ENCODE measurements around the gene PDGFA.

DNA sequence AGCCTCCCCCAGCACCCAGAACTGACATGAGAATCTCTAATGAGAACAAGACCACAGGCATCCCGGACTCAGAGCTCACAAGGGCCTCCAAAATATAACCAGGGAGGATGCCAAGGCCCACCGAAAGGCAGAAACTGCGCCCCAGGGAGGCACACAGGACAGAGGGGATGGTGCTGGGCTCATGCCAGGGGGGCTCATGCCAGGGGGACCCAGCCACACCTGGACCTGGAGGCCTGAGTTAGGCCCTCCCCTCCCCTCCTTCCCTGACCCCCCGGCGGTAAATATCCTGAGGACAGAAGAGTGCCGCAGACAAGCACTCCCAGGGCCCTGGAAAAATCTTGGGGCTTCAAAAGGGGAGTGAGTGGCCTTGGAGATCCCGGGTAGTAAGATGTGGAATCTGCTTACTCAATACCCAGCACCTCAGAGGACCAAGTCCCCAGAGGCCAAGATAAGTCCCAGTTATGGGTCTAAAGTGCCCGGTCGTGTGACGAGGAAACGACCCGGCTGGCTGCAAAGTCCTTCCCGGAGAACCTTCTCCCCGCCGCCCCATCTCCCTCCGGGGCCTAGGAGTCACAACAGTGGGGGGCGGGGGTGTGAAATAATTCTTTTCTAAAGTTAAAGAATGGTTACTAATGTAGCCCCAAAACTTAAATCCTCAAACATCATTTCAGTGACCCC is 11.9 kb downstream of the PDGFA start:
- TF ChIP-seq, protein P1, sequence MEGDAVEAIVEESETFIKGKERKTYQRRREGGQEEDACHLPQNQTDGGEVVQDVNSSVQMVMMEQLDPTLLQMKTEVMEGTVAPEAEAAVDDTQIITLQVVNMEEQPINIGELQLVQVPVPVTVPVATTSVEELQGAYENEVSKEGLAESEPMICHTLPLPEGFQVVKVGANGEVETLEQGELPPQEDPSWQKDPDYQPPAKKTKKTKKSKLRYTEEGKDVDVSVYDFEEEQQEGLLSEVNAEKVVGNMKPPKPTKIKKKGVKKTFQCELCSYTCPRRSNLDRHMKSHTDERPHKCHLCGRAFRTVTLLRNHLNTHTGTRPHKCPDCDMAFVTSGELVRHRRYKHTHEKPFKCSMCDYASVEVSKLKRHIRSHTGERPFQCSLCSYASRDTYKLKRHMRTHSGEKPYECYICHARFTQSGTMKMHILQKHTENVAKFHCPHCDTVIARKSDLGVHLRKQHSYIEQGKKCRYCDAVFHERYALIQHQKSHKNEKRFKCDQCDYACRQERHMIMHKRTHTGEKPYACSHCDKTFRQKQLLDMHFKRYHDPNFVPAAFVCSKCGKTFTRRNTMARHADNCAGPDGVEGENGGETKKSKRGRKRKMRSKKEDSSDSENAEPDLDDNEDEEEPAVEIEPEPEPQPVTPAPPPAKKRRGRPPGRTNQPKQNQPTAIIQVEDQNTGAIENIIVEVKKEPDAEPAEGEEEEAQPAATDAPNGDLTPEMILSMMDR (IDR thresholded peaks at IDR 0.05), result no peak
- no peak for TF ChIP-seq POLR2A (IDR thresholded peaks at IDR 0.05)
